Peyer's patch (tissue), 4 donors: ENCODE measurements around the gene DCAF11. TPM values are rescaled to one million over a fixed set of nuclear protein-coding genes. Genes with fewer than 3 reads are reported as not detected.

Experiments
- DNase-seq, 3 donors: peaks; one replicate each; pipeline ENCODE4 v3.0.0-alpha.2; 2017 to 2019
- H3K27ac ChIP-seq, 4 donors: fragments of 200-600 bp; sonication (generic); one replicate each; pipeline ENCODE4 v1.5.1; 2016 to 2019
- H3K27me3 ChIP-seq, 2 donors: fragments of 200-600 bp; sonication (generic); one replicate each; pipeline ENCODE4 v1.5.1; 2019
- H3K36me3 ChIP-seq, 3 donors: fragments of 200-600 bp; sonication (generic); one replicate each; pipeline ENCODE4 v1.5.1; 2016 to 2019
- H3K4me1 ChIP-seq, 4 donors: fragments of 200-600 bp; sonication (generic); one replicate each; pipeline ENCODE4 v1.5.1; 2016 to 2019
- H3K4me3 ChIP-seq, 4 donors: fragments of 200-600 bp; sonication (generic); 1 replicate in 3 of 4; 2 replicates in 1 of 4; pipeline ENCODE4 v1.5.1; 2016 to 2019; ENCODE audit warnings: mild to moderate bottlenecking in 1 of 4
- H3K9me3 ChIP-seq, 4 donors: fragments of 200-600 bp; sonication (generic); one replicate each; pipeline ENCODE4 v1.5.1; 2016 to 2019; ENCODE audit warnings: mild to moderate bottlenecking in 1 of 4
- POLR2A ChIP-seq, 2 donors: fragments of 450-650 bp; IDR thresholded peaks; one replicate each; pipeline ENCODE4 v1.5.1; 2017; ENCODE audit warnings: antibody characterized with exemption in 2 of 2, mild to moderate bottlenecking in 2 of 2, moderate library complexity in 2 of 2
- total RNA-seq, 4 donors: library from RNA; depleted of rRNA; stranded (reverse); fragments of >200 nt; gene quantifications; one replicate each; pipeline ENCODE4 v1.1.0, GENCODE V29; 2016
- TF ChIP-seq, protein P1 (sequence below), 6 experiments: fragments of 450-650 bp in 4 of 6; fragments of 200-600 bp in 2 of 6; sonication (generic) in 1 of 6; IDR thresholded peaks; one replicate each; pipeline ENCODE4 v1.5.1; 2017 to 2019; ENCODE audit warnings: antibody characterized with exemption in 6 of 6, mild to moderate bottlenecking in 3 of 6, moderate library complexity in 1 of 6

DCAF11 gene
- total RNA-seq, 4 donors from 2014 or later: 113 to 214 (median 176) TPM

DNA sequence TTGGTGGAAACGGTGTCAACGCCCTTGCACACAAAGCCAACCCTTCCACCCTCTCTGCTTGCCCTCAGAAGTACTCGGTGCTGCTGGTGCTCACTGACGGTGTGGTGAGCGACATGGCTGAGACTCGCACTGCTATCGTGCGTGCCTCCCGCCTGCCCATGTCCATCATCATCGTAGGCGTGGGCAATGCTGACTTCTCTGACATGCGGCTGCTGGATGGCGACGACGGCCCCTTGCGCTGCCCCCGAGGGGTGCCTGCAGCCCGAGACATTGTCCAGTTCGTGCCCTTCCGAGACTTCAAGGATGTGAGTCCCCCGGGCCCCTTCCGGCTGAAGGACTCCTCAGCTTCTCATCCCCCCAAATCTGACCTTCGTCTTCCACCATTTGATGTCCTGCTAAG, 37.5 kb upstream of the DCAF11 start:
- no peaks in the 10 kb centered on the region for H3K9me3 ChIP-seq
- H3K36me3 ChIP-seq: no peaks in the 10 kb centered on the region
- H3K4me3 ChIP-seq: no peak overlapping the region
- TF ChIP-seq, protein P1, sequence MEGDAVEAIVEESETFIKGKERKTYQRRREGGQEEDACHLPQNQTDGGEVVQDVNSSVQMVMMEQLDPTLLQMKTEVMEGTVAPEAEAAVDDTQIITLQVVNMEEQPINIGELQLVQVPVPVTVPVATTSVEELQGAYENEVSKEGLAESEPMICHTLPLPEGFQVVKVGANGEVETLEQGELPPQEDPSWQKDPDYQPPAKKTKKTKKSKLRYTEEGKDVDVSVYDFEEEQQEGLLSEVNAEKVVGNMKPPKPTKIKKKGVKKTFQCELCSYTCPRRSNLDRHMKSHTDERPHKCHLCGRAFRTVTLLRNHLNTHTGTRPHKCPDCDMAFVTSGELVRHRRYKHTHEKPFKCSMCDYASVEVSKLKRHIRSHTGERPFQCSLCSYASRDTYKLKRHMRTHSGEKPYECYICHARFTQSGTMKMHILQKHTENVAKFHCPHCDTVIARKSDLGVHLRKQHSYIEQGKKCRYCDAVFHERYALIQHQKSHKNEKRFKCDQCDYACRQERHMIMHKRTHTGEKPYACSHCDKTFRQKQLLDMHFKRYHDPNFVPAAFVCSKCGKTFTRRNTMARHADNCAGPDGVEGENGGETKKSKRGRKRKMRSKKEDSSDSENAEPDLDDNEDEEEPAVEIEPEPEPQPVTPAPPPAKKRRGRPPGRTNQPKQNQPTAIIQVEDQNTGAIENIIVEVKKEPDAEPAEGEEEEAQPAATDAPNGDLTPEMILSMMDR (IDR thresholded peaks at IDR 0.05): no peak
- TF ChIP-seq POLR2A (IDR thresholded peaks at IDR 0.05): no peak
- DNase-seq: no peak
- no peaks in the 10 kb centered on the region for H3K27me3 ChIP-seq
- H3K27ac ChIP-seq: no peak overlapping the region
- H3K4me1 ChIP-seq: peaks cover 0 to 33% (median 10%) of the 10 kb centered on the region in 4 donors

DNA sequence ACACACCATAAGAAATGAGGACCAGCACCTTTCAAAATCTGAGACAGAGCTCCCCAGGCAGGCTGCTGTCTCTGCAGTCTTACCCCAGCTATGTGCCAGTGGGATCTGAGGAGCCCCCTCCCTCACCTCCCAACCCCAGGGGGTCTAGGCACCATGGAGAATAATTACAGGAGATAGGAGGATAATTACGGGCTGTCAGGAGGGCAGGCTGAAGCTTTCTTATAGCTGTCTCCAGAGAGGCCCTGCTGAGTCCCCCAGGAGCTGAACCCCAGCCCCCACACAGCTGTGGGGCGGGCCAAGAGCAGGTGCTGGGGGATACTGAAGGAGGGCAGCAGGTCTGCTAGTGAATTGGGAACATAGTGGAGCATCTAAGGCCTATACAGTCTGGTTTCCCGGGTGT, 36.4 kb upstream of the DCAF11 start:
- no peaks in the 10 kb centered on the region for H3K36me3 ChIP-seq
- H3K27me3 ChIP-seq: no peaks in the 10 kb centered on the region
- peaks cover 0 to 22% (median 10%) of the 10 kb centered on the region in 4 donors for H3K4me1 ChIP-seq
- no peak for DNase-seq
- no peak overlapping the region for H3K27ac ChIP-seq
- TF ChIP-seq, protein P1 (IDR thresholded peaks at IDR 0.05): no peak
- no peak for TF ChIP-seq POLR2A (IDR thresholded peaks at IDR 0.05)
- H3K4me3 ChIP-seq: no peak overlapping the region
- H3K9me3 ChIP-seq: no peaks in the 10 kb centered on the region

DNA sequence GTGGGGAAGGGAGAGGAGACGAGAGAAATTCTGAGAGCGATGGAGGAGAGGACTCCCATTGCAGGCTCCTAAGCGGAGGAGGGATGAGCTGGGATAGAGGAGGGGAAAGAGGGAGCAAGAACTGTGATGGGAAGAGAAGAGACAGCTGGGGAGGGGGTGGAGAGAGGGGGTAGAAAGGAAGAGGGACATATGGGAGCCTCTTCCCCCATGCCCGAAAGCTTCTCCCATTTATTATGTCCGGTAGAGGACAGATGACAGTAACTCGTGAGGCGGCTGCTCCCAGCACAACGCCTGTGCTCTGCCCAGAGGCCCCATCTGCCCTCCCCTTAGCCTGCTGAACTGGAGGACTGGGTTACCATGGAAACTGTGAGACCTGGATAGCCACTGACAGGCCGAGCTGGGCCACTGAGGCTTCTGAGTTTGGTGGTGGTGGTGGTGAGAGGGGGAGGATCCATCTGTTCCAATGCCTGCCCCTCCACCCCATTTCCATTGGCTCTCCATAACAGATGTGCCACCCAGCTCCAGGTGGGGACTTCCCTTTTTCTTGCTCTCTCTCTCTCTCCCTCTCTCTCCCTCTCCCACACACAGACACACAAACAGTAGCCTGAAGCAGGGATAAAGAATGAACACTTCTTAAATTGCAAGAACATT, 35.0 kb upstream of the DCAF11 start:
- no peak for TF ChIP-seq POLR2A (IDR thresholded peaks at IDR 0.05)
- TF ChIP-seq, protein P1 (IDR thresholded peaks at IDR 0.05): no peak
- H3K9me3 ChIP-seq: no peaks in the 10 kb centered on the region
- H3K36me3 ChIP-seq: no peaks in the 10 kb centered on the region
- H3K4me1 ChIP-seq: peaks cover 0 to 18% (median 8%) of the 10 kb centered on the region in 4 donors
- DNase-seq: no peak
- H3K27me3 ChIP-seq: no peaks in the 10 kb centered on the region
- H3K27ac ChIP-seq: no peak overlapping the region
- peak overlapping the region in 1 of 4 donors; percentile 79 for H3K4me3 ChIP-seq

DNA sequence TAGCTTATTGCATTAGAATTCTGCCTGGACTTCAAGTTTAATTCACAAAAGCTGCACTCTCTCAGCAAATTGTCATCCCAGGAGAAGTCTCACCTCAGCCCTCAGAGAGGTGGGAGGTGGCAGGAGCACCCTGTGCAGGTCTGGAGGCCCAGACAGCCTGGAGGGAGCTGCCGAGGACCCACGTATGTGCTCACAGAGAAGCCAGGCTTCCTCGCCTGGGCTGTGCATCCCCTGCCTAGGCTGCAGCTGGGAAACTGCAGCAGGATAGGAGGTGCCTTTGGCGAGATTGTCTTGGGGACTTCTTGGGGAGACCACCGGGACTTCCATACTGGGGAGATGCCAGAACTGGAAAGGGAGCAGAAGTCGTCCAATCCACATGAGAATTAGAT, 34.4 kb upstream of the DCAF11 start:
- no peaks in the 10 kb centered on the region for H3K36me3 ChIP-seq
- H3K4me3 ChIP-seq: peak overlapping the region in 1 of 4 donors; percentile 79
- no peaks in the 10 kb centered on the region for H3K27me3 ChIP-seq
- no peaks in the 10 kb centered on the region for H3K9me3 ChIP-seq
- no peak for DNase-seq
- no peak for TF ChIP-seq POLR2A (IDR thresholded peaks at IDR 0.05)
- TF ChIP-seq, protein P1 (IDR thresholded peaks at IDR 0.05): no peak
- H3K4me1 ChIP-seq: peaks cover 0 to 16% (median 8%) of the 10 kb centered on the region in 4 donors
- H3K27ac ChIP-seq: peak overlapping the region in 1 of 4 donors; percentile 98

DNA sequence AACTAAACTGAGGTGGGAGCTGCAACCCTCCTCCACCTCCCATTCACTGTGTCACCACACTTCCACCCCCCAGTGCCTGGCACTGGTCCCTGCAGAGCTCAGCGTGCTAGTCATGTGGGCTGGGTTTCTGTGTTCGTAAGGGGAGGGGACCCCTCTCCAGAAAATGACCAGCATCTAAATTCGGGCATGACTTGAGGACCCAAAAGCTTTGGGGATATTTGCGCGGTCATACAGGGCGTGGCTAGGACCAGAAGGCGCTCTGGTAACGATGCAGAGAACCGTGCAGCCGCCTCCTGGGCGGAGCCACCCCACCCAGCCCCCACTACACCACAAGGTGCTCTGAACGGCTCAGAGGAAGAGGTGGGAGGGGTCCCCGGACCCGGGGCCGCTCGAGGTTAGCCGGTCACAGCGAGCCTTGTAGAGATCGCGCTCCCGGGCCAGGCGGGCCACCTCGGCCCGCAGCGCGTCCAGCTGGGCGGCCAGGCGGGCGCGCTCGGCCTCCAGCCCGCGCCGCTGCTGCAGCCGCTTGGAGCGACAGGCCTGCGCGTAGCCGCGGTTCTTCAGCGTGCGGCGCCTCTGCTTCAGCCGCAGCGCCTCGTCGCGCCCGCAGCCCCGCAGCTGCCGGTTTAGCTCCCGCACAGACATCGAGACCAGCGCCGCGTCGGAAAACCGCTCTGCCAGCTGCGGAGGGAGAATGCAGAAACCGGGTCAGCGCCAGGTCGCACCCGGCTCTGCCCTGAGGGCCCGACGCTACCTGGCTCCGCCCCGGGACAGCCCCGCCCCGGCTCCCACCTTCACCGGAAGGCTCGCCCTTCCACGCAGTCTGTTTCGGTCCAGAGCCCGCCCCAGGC, 33.5 kb upstream of the DCAF11 start:
- peak overlapping the region; percentile 67 to 95 (median 77) for H3K4me3 ChIP-seq
- TF ChIP-seq POLR2A (IDR thresholded peaks at IDR 0.05): peak; percentile 87 to 90
- TF ChIP-seq, protein P1 (IDR thresholded peaks at IDR 0.05): peak in 1 of 6 experiments; percentile 17
- peaks cover 0 to 12% (median 5%) of the 10 kb centered on the region in 4 donors for H3K4me1 ChIP-seq
- no peaks in the 10 kb centered on the region for H3K9me3 ChIP-seq
- peak; percentile 83 to 93 (median 90) for DNase-seq
- no peaks in the 10 kb centered on the region for H3K27me3 ChIP-seq
- H3K27ac ChIP-seq: peak overlapping the region; percentile 86 to 98 (median 92)
- no peaks in the 10 kb centered on the region for H3K36me3 ChIP-seq
